NB4 (cell line): Measurements from ENCODE around the gene TTYH3.
"Not testable (repeated sequence)": the region's sequence is repeated elsewhere in the genome, so short reads cannot be mapped to it uniquely, and the experiment has no call there.

Experiments used
- CTCF ChIP-seq: IDR thresholded peaks from one replicate; pipeline ENCODE4 v1.5.1; 2012; ENCODE audit warnings: low read depth, low read length
- MAX ChIP-seq: IDR thresholded peaks from 2 replicates; pipeline ENCODE4 v1.6.1; 2011; ENCODE audit warnings: low read depth, low read length
- POLR2A ChIP-seq: IDR thresholded peaks from 2 replicates; pipeline ENCODE4 v1.6.1; 2011; ENCODE audit warnings: mild to moderate bottlenecking; ENCODE audit not compliant: insufficient read length; ENCODE audit errors: extremely low read depth

- TF ChIP-seq MAX, CTCF, POLR2A: not testable (repeated sequence)
Observed at GRCh38 chr7:2676576-2676975, 44.8 kb downstream of the TTYH3 start.
